Measurements from ENCODE around the gene C19orf67. TPM values are rescaled to one million over a fixed set of nuclear protein-coding genes. Genes with fewer than 3 reads are reported as not detected.
"Not testable (repeated sequence)": the region's sequence is repeated elsewhere in the genome, so short reads cannot be mapped to it uniquely, and the experiment has no call there.

Gene C19orf67
- total RNA-seq, 1 donor from 2014 or later: 0.54 TPM

DNA sequence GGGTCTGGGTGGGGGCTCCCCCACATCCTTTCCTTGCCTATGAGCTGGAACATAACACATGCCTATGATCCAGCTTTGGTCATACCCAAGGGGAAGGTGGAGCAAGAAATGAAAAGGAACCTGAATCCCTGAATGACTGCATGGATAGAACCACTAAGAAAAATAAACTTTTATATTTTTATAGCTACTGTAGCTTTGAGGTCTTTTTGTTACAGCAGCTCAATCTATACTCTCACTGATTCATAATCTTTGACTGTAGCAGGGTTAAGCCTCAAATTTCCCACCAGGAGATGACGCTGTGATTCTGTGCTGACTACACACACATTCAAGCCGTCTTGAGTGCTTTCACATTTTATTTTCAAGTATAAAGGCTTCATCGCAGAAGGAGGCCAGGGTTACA, 32.6 kb downstream of the C19orf67 start:
- peaks cover 8% of the 10 kb centered on the region for H3K4me1 Mint-ChIP-seq (ENCODE audit: unreplicated experiment)
- no peaks in the 10 kb centered on the region for H3K27me3 Mint-ChIP-seq (ENCODE audit: unreplicated experiment)
- TF ChIP-seq, protein P1, sequence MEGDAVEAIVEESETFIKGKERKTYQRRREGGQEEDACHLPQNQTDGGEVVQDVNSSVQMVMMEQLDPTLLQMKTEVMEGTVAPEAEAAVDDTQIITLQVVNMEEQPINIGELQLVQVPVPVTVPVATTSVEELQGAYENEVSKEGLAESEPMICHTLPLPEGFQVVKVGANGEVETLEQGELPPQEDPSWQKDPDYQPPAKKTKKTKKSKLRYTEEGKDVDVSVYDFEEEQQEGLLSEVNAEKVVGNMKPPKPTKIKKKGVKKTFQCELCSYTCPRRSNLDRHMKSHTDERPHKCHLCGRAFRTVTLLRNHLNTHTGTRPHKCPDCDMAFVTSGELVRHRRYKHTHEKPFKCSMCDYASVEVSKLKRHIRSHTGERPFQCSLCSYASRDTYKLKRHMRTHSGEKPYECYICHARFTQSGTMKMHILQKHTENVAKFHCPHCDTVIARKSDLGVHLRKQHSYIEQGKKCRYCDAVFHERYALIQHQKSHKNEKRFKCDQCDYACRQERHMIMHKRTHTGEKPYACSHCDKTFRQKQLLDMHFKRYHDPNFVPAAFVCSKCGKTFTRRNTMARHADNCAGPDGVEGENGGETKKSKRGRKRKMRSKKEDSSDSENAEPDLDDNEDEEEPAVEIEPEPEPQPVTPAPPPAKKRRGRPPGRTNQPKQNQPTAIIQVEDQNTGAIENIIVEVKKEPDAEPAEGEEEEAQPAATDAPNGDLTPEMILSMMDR (IDR thresholded peaks at IDR 0.05): no peak
- H3K36me3 Mint-ChIP-seq (ENCODE audit: unreplicated experiment): peaks cover 3% of the 10 kb centered on the region
- no peaks in the 10 kb centered on the region for H3K9me3 Mint-ChIP-seq (ENCODE audit: unreplicated experiment)
- no peak overlapping the region for H3K27ac Mint-ChIP-seq (ENCODE audit: unreplicated experiment)
- DNase-seq (ENCODE audit: extremely low spot score, unreplicated experiment): no peak
- no peak overlapping the region for H3K4me3 Mint-ChIP-seq (ENCODE audit: unreplicated experiment)

DNA sequence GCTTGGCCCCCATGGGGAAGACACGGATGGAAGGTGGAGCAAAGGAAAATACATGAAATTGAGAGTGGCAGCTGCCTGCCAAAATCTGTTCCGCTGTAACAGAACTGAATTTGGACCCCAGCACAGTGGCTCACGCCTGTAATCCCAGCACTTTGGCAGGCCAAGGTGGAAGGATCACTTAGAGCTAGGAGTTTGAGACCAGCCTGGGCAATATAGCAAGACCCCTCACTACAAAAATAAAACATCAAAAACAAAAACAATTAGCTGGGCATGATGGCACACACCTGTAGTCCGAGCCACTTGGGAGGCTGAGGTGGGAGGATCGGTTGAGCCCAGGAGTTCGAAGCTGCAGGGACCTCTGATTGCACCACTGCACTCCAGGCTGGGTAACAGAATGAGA, 33.1 kb downstream of the C19orf67 start:
- H3K4me1 Mint-ChIP-seq (ENCODE audit: unreplicated experiment): peaks cover 3% of the 10 kb centered on the region
- no peak for DNase-seq (ENCODE audit: extremely low spot score, unreplicated experiment)
- H3K27me3 Mint-ChIP-seq (ENCODE audit: unreplicated experiment): no peaks in the 10 kb centered on the region
- no peak overlapping the region for H3K4me3 Mint-ChIP-seq (ENCODE audit: unreplicated experiment)
- TF ChIP-seq, protein P1 (IDR thresholded peaks at IDR 0.05): no peak
- no peaks in the 10 kb centered on the region for H3K9me3 Mint-ChIP-seq (ENCODE audit: unreplicated experiment)
- H3K36me3 Mint-ChIP-seq (ENCODE audit: unreplicated experiment): peaks cover 3% of the 10 kb centered on the region
- no peak overlapping the region for H3K27ac Mint-ChIP-seq (ENCODE audit: unreplicated experiment)

DNA sequence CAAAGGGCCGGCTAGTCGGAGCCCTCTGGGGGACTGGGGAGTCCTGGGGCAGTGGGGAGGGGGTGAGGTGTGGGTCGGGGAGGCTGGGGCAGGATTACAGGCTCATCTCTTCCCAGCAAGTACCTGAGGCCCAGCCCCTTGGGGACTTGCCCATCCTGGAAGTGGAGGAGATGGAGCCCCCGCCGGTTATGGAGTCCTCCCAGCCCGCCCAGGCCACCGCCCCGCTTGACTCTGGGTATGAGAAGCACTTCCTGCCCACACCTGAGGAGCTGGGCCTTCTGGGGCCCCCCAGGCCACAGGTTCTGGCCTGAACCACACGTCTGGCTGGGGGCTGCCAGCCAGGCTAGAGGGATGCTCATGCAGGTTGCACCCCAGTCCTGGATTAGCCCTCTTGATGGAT, 33.6 kb downstream of the C19orf67 start:
- no peaks in the 10 kb centered on the region for H3K9me3 Mint-ChIP-seq (ENCODE audit: unreplicated experiment)
- no peak for DNase-seq (ENCODE audit: extremely low spot score, unreplicated experiment)
- H3K4me1 Mint-ChIP-seq (ENCODE audit: unreplicated experiment): peaks cover under 1% of the 10 kb centered on the region
- H3K27ac Mint-ChIP-seq (ENCODE audit: unreplicated experiment): no peak overlapping the region
- H3K36me3 Mint-ChIP-seq (ENCODE audit: unreplicated experiment): peaks cover 3% of the 10 kb centered on the region
- TF ChIP-seq, protein P1 (IDR thresholded peaks at IDR 0.05): no peak
- no peaks in the 10 kb centered on the region for H3K27me3 Mint-ChIP-seq (ENCODE audit: unreplicated experiment)
- H3K4me3 Mint-ChIP-seq (ENCODE audit: unreplicated experiment): no peak overlapping the region

DNA sequence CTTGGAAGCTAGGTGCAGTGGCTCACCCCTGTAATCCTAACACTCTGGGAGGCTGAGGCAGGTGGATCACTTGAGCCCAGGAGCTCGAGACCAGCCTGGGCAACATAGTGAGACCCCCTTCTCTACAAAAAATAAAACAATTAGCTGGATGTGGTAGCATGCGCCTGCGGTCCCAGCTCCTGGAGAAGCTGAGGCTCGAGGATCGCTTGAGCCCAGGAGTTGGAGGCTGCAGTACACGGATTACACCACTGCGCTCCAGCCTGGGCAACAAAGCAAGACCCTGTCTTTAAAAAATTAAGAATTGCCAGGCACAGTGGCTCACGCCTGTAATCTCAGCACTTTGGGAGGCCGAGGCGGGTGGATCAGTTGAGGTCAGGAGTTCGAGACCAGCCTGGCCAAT, 34.6 kb downstream of the C19orf67 start:
- H3K4me3 Mint-ChIP-seq (ENCODE audit: unreplicated experiment); H3K9me3 Mint-ChIP-seq (ENCODE audit: unreplicated experiment); H3K4me1 Mint-ChIP-seq (ENCODE audit: unreplicated experiment); DNase-seq (ENCODE audit: extremely low spot score, unreplicated experiment); H3K27ac Mint-ChIP-seq (ENCODE audit: unreplicated experiment); H3K27me3 Mint-ChIP-seq (ENCODE audit: unreplicated experiment); H3K36me3 Mint-ChIP-seq (ENCODE audit: unreplicated experiment): not testable (repeated sequence)

DNA sequence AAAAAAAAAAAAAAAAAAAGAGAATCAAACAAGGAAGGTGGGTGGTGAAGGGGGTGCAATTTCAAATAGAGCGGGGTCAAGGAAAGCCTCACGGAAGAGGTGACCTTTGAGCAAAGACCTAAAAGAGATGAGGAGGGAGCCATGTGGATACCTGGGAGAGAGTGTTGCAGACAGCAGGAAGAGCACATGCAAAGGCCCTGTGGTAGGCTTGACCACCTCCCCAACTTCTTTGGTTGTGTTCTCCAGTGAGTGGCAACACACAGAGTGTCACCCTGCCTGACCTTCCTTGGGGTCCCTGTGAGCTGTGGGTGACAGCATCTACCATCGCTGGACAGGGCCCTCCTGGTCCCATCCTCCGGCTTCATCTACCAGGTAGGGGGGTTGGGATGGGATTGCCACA, 35.1 kb downstream of the C19orf67 start:
- Mint-ChIP-seq H3K4me1 (ENCODE audit: unreplicated experiment) (no peaks in the 10 kb centered on the region), H3K9me3 (ENCODE audit: unreplicated experiment) (no peaks in the 10 kb centered on the region), H3K27me3 (ENCODE audit: unreplicated experiment) (no peaks in the 10 kb centered on the region), H3K27ac (ENCODE audit: unreplicated experiment) (no peak overlapping the region), H3K36me3 (ENCODE audit: unreplicated experiment) (peaks cover 3% of the 10 kb centered on the region), H3K4me3 (ENCODE audit: unreplicated experiment) (no peak overlapping the region)
- TF ChIP-seq, protein P1 (IDR thresholded peaks at IDR 0.05): no peak
- no peak for DNase-seq (ENCODE audit: extremely low spot score, unreplicated experiment)

Measured in osteocyte (in vitro differentiated cells).